Osteocyte (in vitro differentiated cells): ENCODE measurements around the gene MARVELD1. TPM values are rescaled to one million over a fixed set of nuclear protein-coding genes. Genes with fewer than 3 reads are reported as not detected.

Experiments used
- DNase-seq: peaks from one replicate; pipeline ENCODE4 v3.0.0; 2021; ENCODE audit warnings: mixed read lengths; ENCODE audit not compliant: unreplicated experiment; ENCODE audit errors: extremely low spot score
- H3K27ac Mint-ChIP-seq: one replicate; pipeline ENCODE4 v1.8.0; 2021; ENCODE audit warnings: mild to moderate bottlenecking, mixed read lengths; ENCODE audit not compliant: unreplicated experiment
- H3K27me3 Mint-ChIP-seq: one replicate; pipeline ENCODE4 v1.8.0; 2021; ENCODE audit warnings: mixed read lengths; ENCODE audit not compliant: unreplicated experiment
- H3K36me3 Mint-ChIP-seq: one replicate; pipeline ENCODE4 v1.8.0; 2021; ENCODE audit warnings: mixed read lengths; ENCODE audit not compliant: unreplicated experiment
- H3K4me1 Mint-ChIP-seq: one replicate; pipeline ENCODE4 v1.8.0; 2021; ENCODE audit warnings: mixed read lengths; ENCODE audit not compliant: unreplicated experiment
- H3K4me3 Mint-ChIP-seq: one replicate; pipeline ENCODE4 v1.8.0; 2021; ENCODE audit warnings: mild to moderate bottlenecking, moderate library complexity, mixed read lengths; ENCODE audit not compliant: unreplicated experiment
- H3K9me3 Mint-ChIP-seq: one replicate; pipeline ENCODE4 v1.8.0; 2021; ENCODE audit warnings: mixed read lengths; ENCODE audit not compliant: unreplicated experiment
- total RNA-seq: library from RNA; stranded (reverse); gene quantifications from 2 replicates; pipeline ENCODE4 v1.2.1, GENCODE V29; 2021
- TF ChIP-seq, protein P1 (sequence below): fragments of 200-600 bp; sonication (generic); IDR thresholded peaks from 2 replicates; pipeline ENCODE4 v1.5.0; 2021; ENCODE audit warnings: antibody characterized with exemption, mild to moderate bottlenecking, moderate library complexity

The MARVELD1 gene
- total RNA-seq, 1 donor from 2014 or later = 107 TPM

- Mint-ChIP-seq H3K4me3 (no peak overlapping the region), H3K27me3 (no peaks in the 10 kb centered on the region), H3K27ac (no peak overlapping the region), H3K36me3 (peaks cover 2% of the 10 kb centered on the region), H3K4me1 (peaks cover 22% of the 10 kb centered on the region), H3K9me3 (no peaks in the 10 kb centered on the region)
- no peak for DNase-seq
- TF ChIP-seq, protein P1, sequence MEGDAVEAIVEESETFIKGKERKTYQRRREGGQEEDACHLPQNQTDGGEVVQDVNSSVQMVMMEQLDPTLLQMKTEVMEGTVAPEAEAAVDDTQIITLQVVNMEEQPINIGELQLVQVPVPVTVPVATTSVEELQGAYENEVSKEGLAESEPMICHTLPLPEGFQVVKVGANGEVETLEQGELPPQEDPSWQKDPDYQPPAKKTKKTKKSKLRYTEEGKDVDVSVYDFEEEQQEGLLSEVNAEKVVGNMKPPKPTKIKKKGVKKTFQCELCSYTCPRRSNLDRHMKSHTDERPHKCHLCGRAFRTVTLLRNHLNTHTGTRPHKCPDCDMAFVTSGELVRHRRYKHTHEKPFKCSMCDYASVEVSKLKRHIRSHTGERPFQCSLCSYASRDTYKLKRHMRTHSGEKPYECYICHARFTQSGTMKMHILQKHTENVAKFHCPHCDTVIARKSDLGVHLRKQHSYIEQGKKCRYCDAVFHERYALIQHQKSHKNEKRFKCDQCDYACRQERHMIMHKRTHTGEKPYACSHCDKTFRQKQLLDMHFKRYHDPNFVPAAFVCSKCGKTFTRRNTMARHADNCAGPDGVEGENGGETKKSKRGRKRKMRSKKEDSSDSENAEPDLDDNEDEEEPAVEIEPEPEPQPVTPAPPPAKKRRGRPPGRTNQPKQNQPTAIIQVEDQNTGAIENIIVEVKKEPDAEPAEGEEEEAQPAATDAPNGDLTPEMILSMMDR = no peak
These were observed 20.5 kb downstream of the MARVELD1 start for GRCh38 chr10:97734021-97734420.

DNA sequence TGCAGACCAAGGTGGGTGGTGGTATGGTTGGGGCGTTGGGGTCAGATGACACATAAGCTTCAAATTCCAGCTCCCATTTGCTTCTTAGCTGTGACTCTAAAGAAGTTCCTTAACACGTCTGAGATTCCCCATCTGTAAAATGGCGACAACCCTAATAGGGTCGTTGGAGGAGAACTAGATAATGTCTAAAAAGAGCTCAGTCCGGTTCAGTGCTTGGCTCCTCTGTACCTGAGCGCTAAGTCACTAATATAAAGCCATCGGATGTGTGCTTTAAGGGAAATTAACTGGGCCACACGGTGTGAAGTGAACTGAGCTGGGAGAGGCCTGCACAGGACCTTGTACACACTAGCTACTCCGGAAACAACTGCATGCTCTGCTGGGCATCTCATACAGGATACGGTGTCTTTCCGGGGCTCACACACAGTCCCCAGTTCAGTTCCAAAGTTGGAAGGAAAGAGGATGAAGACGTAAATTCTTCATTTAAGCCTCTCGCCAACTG is 22.9 kb downstream of the MARVELD1 start:
- H3K4me1 Mint-ChIP-seq = peaks cover 32% of the 10 kb centered on the region
- peak overlapping the region; percentile 97 for H3K27ac Mint-ChIP-seq
- TF ChIP-seq, protein P1 = no peak
- peak overlapping the region; percentile 96 for H3K4me3 Mint-ChIP-seq
- H3K9me3 Mint-ChIP-seq = no peaks in the 10 kb centered on the region
- DNase-seq = no peak
- H3K27me3 Mint-ChIP-seq = no peaks in the 10 kb centered on the region
- H3K36me3 Mint-ChIP-seq = peaks cover 16% of the 10 kb centered on the region

DNA sequence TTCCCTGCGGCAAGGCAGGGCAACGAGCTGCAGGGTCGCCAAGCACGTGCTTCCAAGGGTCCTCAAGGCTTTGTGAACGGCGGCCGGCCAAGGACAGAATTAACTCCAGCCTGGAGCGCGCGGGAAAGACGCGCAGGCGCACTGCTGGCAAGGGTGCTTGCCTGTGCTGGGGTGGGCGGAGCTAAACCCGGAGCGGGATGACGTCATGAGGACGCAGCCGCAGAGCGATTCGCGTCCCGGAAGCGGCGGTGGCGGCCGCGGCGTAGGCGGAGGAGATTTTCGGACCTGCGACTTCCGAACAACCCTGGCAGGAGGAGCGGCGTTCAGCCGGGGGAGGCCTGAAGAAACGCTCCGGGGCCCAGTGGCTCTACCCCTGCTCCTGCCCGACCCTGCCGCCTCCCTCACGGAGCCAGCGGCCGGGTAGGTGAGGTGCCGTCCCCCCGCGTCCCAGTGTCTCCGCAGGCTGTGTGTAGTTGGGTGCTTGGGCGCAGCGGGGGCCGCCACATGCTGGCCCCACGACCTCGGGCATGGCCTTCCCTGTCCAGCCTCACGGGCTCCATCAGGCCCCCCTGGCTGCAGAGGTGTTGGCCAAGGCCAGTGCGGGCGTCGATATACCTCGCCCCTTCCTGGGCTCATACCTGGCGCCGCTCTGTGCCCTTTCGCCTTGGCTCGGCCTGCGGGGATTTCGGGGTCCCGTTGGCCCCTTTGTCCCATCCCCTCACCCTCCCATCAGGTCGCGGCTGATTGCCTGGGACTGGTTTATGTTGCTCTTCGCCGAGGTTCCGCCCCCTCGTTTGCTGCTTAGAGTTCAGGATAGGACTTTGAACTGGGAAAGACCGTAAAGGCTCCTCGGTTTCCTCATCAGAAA is 23.6 kb downstream of the MARVELD1 start, which contains the start of gene ZFYVE27:
Gene ZFYVE27, plus strand, starts transcription at position 227 of the 868 bp plus-strand sequence. CDS start 1,350 bp downstream, outside the sequence.
- TF ChIP-seq, protein P1 = no peak
- no peaks in the 10 kb centered on the region for H3K27me3 Mint-ChIP-seq
- H3K27ac Mint-ChIP-seq = peak within 1 kb of the TSS; percentile 97
- H3K36me3 Mint-ChIP-seq = peaks cover 16% of the 10 kb centered on the region
- DNase-seq = peak; percentile 99
- peaks cover 29% of the 10 kb centered on the region for H3K4me1 Mint-ChIP-seq
- no peaks in the 10 kb centered on the region for H3K9me3 Mint-ChIP-seq
- peak within 1 kb of the TSS; percentile 96 for H3K4me3 Mint-ChIP-seq

DNA sequence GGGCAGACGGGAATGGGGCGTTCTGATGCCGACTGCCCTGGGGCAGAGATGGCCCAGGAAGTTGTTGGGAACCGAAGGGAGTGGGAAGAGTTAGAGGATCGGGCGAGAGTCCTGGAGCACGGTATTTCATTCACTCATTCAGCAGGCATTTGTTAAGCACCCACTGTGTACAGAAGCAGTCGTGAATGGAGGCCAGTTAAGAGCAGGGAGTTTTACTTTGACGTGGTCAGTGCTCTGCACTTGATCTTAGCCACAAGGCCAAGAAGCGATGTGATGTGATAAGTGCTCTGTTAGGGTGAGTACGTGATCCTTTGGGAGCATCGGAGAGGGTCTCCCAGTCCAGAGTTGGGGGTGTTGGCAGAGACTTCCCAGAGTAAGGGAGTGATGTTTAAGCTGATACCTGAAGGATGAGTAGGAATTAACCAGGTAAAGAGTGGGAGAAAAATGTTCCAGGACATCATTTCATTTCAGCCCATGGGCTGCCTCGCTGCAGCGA is 24.3 kb downstream of the MARVELD1 start:
- H3K27me3 Mint-ChIP-seq = no peaks in the 10 kb centered on the region
- H3K36me3 Mint-ChIP-seq = peaks cover 16% of the 10 kb centered on the region

More for the DNA sequence above, 24.3 kb downstream of the MARVELD1 start:
- peaks cover 29% of the 10 kb centered on the region for H3K4me1 Mint-ChIP-seq
- TF ChIP-seq, protein P1 = no peak
- H3K9me3 Mint-ChIP-seq = no peaks in the 10 kb centered on the region
- no peak for DNase-seq
- H3K27ac Mint-ChIP-seq = peak overlapping the region; percentile 97
- H3K4me3 Mint-ChIP-seq = peak overlapping the region; percentile 96
